BLaER1 treated with 17β-estradiol and CSF1 and Interleukin-3, amounts not matched to agents 10 nM and 100 nM (cell line): ENCODE results near the gene SDF4.

ENCODE experiments used
- H3K27ac ChIP-seq, 11 experiments: shearing (Covaris generic); formaldehyde crosslinking; 2 replicates each; pipeline ENCODE4 v1.8.1; 2022
- H3K27me3 ChIP-seq, 11 experiments: shearing (Covaris generic); formaldehyde crosslinking; 2 replicates each; pipeline ENCODE4 v1.8.1; 2022
- H3K36me3 ChIP-seq, 11 experiments: shearing (Covaris generic); formaldehyde crosslinking; 2 replicates each; pipeline ENCODE4 v1.8.1; 2022
- H3K4me1 ChIP-seq, 10 experiments: shearing (Covaris generic); formaldehyde crosslinking; 2 replicates each; pipeline ENCODE4 v1.8.1; 2022
- H3K4me2 ChIP-seq, 11 experiments: shearing (Covaris generic); formaldehyde crosslinking; 2 replicates each; pipeline ENCODE4 v1.8.1; 2022
- H3K4me3 ChIP-seq, 10 experiments: shearing (Covaris generic); formaldehyde crosslinking; 2 replicates each; pipeline ENCODE4 v1.8.1; 2022
- H3K9ac ChIP-seq, 11 experiments: shearing (Covaris generic); formaldehyde crosslinking; 2 replicates each; pipeline ENCODE4 v1.8.1; 2022
- H3K9me3 ChIP-seq, 11 experiments: shearing (Covaris generic); formaldehyde crosslinking; replicated peaks in 1 of 11; 2 replicates each; pipeline ENCODE4 v1.8.1; 2022
- H4K20me1 ChIP-seq, 11 experiments: shearing (Covaris generic); formaldehyde crosslinking; 2 replicates each; pipeline ENCODE4 v1.8.1; 2022
- Cebpa-rat ChIP-seq, 11 experiments: shearing (Covaris generic); IDR thresholded peaks; 2 replicates each; pipeline ENCODE4 v1.8.1; 2022

Gene SDF4

DNA sequence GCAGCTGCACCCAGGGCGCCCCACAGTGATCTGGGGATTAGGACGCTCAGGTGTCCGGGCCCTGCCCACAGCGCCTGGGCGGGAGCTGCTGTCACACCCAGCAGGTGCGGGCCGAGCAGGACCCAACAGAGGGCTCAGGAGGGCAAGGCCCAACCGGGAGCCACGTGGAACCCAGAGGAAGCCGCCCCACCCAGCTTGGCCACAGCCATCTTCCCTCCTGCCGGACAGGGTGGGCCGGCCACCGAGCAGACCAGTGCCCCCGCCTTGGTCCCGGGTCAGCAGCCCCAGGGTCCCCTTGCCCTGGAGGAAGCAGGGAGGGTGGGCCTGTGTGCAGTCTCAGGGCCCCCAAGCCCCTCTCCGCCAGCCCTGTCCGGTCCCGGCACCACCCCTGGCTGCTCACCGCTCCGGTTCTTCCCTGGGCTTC is 64.4 kb downstream of the SDF4 start:
- no peak overlapping the region for H3K9ac ChIP-seq
- H3K9me3 ChIP-seq = no peaks in the 10 kb centered on the region
- no peak overlapping the region for H3K4me3 ChIP-seq
- TF ChIP-seq Cebpa-rat (IDR thresholded peaks at IDR 0.05) = no peak
- H3K4me1 ChIP-seq = peaks cover 31 to 94% (median 72%) of the 10 kb centered on the region in 10 experiments
- peaks cover 0 to 39% (median 14%) of the 10 kb centered on the region in 11 experiments; a peak in 10 of 22 replicates for H4K20me1 ChIP-seq
- H3K27ac ChIP-seq = no peak overlapping the region
- peak overlapping the region in 3 of 11 experiments; percentile 10 to 30 (median 21); a peak in 2 of 22 replicates for H3K4me2 ChIP-seq
- H3K27me3 ChIP-seq = peaks cover 41 to 82% (median 66%) of the 10 kb centered on the region in 11 experiments
- no peaks in the 10 kb centered on the region for H3K36me3 ChIP-seq
